ENCODE results near the gene MED15. TPM values are rescaled to one million over a fixed set of nuclear protein-coding genes. Genes with fewer than 3 reads are reported as not detected.

The MED15 gene
- total and polyA plus RNA-seq, 10 of the 15 experiments (the other 5 are each of a cell fraction or from before 2014, with no cell fraction given), result 1.4 to 75.2 (median 26.9) TPM

- TF ChIP-seq CEBPZ (IDR thresholded peaks at IDR 0.05; ENCODE audit: low read depth, low read length) (no peak), REST (IDR thresholded peaks at IDR 0.05; ENCODE audit: low read depth, low read length) (no peak), RAD21 (IDR thresholded peaks at IDR 0.05; ENCODE audit: insufficient read depth, low read depth, low read length) (no peak), JUND (IDR thresholded peaks at IDR 0.05; ENCODE audit: low read depth, low read length) (no peak), ZNF384 (IDR thresholded peaks at IDR 0.05; ENCODE audit: borderline replicate concordance, low read depth, low read length) (no peak), ZNF687 (IDR thresholded peaks at IDR 0.05) (no peak), ASH2L (IDR thresholded peaks at IDR 0.05; ENCODE audit: borderline replicate concordance, low read depth) (no peak), MTA3 (IDR thresholded peaks at IDR 0.05; ENCODE audit: borderline replicate concordance, low read length) (no peak), MYC (IDR thresholded peaks at IDR 0.05; ENCODE audit: insufficient read depth, insufficient read length, insufficient replicate concordance, low read length, severe bottlenecking) (no peak), GATAD2B (conservative IDR thresholded peaks at IDR 0.05; ENCODE audit: low read depth) (peak; percentile 94; the same call in 1 of the 2 replicates), NRF1 (conservative IDR thresholded peaks at IDR 0.05; ENCODE audit: low read depth, low read length) (no peak), NFIC (IDR thresholded peaks at IDR 0.05; ENCODE audit: low read depth, low read length) (no peak), SIN3A (IDR thresholded peaks at IDR 0.05; ENCODE audit: low read depth, low read length) (peak; percentile 85), CBX3 (IDR thresholded peaks at IDR 0.05; ENCODE audit: borderline replicate concordance, low read depth) (no peak), CHD4 (IDR thresholded peaks at IDR 0.05) (no peak), RB1 (IDR thresholded peaks at IDR 0.05; ENCODE audit: borderline replicate concordance) (no peak; the same call in 1 of the 2 replicates)
- TF ChIP-seq, protein P1, sequence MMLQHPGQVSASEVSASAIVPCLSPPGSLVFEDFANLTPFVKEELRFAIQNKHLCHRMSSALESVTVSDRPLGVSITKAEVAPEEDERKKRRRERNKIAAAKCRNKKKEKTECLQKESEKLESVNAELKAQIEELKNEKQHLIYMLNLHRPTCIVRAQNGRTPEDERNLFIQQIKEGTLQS (IDR thresholded peaks at IDR 0.05; ENCODE audit: borderline replicate concordance, extremely low read depth, low read depth, low read length), result 0 out of 2 replicates have a peak, but pooled peaks have one; percentile 22
These were observed at the start of gene MED15 (continued) for GRCh38 chr22:20507253-20508066.

Data from GM12878 (cell line).